ENCODE measurements around the gene NUP93.

DNA sequence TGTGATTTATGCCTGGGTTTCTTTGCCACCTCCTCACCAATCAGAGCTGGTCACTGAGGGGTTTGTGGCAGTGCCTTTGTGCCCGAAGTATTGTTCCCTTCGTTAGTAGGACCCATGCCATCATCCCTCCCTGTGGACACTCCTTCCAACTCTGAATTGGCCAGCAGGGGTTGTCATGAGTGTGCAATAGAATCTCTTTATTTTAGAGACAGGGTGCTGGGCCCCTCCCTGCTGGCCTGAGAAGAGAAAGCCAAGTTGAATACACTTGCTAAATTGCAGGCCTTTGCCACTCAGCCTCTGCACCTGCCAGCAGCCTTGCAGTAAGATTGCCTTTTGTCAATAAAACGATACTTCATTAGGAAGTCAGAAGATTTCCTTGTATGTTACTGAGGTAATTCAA lies 94.4 kb downstream of the NUP93 start:
- TF ChIP-seq, protein P1, sequence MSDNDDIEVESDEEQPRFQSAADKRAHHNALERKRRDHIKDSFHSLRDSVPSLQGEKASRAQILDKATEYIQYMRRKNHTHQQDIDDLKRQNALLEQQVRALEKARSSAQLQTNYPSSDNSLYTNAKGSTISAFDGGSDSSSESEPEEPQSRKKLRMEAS (IDR thresholded peaks at IDR 0.05; ENCODE audit: low read depth, low read length): no peak
- TF ChIP-seq POLR2A (IDR thresholded peaks at IDR 0.05; ENCODE audit: extremely low read depth, insufficient read length): no peak
- no peak for TF ChIP-seq MYC (IDR thresholded peaks at IDR 0.05; ENCODE audit: low read depth, low read length)
- TF ChIP-seq, protein P2, sequence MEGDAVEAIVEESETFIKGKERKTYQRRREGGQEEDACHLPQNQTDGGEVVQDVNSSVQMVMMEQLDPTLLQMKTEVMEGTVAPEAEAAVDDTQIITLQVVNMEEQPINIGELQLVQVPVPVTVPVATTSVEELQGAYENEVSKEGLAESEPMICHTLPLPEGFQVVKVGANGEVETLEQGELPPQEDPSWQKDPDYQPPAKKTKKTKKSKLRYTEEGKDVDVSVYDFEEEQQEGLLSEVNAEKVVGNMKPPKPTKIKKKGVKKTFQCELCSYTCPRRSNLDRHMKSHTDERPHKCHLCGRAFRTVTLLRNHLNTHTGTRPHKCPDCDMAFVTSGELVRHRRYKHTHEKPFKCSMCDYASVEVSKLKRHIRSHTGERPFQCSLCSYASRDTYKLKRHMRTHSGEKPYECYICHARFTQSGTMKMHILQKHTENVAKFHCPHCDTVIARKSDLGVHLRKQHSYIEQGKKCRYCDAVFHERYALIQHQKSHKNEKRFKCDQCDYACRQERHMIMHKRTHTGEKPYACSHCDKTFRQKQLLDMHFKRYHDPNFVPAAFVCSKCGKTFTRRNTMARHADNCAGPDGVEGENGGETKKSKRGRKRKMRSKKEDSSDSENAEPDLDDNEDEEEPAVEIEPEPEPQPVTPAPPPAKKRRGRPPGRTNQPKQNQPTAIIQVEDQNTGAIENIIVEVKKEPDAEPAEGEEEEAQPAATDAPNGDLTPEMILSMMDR (IDR thresholded peaks at IDR 0.05; ENCODE audit: low read depth, low read length): no peak
